Stimulated activated CD8-positive, alpha-beta memory T cell treated with anti-CD3 and anti-CD28 coated beads, Interleukin-12 subunit alpha, Interleukin-12 subunit beta, amount 100 ng/mL, for 4 hours (primary cell): ENCODE data around the gene TBX2.

ENCODE experiments used
- DNase-seq: peaks from one replicate; pipeline ENCODE4 v3.0.0-alpha.2; 2020; ENCODE audit warnings: low read depth

TBX2 gene

GRCh38 chr17:61387511-61388305 lies 11.9 kb upstream of the TBX2 start:
- no peak for DNase-seq

GRCh38 chr17:61388561-61389356 lies 10.9 kb upstream of the TBX2 start:
- DNase-seq = no peak

- DNase-seq = no peak
These were observed 9.8 kb upstream of the TBX2 start for GRCh38 chr17:61389670-61390478.

- no peak for DNase-seq
These were observed 9.2 kb upstream of the TBX2 start for GRCh38 chr17:61390479-61390791.

- no peak for DNase-seq
These were observed 7.9 kb upstream of the TBX2 start for GRCh38 chr17:61391595-61392291.

- DNase-seq = no peak
These were observed 7.0 kb upstream of the TBX2 start for GRCh38 chr17:61392679-61393078.

- no peak for DNase-seq
These were observed 6.1 kb upstream of the TBX2 start for GRCh38 chr17:61393550-61393903.

- DNase-seq = no peak
These were observed 5.6 kb upstream of the TBX2 start for GRCh38 chr17:61393904-61394629.

- no peak for DNase-seq
These were observed 4.8 kb upstream of the TBX2 start for GRCh38 chr17:61394630-61395408.

GRCh38 chr17:61395409-61395982 lies 4.1 kb upstream of the TBX2 start:
- DNase-seq = no peak

- DNase-seq = no peak
These were observed 3.6 kb upstream of the TBX2 start for GRCh38 chr17:61395983-61396585.

GRCh38 chr17:61396586-61397085 lies 3.0 kb upstream of the TBX2 start:
- DNase-seq = no peak

- DNase-seq = no peak
These were observed 2.4 kb upstream of the TBX2 start for GRCh38 chr17:61397086-61397842.

GRCh38 chr17:61398721-61399130 lies 917 bp upstream of the TBX2 start:
- no peak for DNase-seq

- DNase-seq = no peak
These were observed 548 bp downstream of the TBX2 start for GRCh38 chr17:61400066-61400716.

GRCh38 chr17:61400717-61401388 lies 1.2 kb downstream of the TBX2 start:
- DNase-seq = no peak

GRCh38 chr17:61401389-61402072 lies 1.9 kb downstream of the TBX2 start:
- DNase-seq = no peak
